Measurements from ENCODE around the gene LHFPL6. TPM values are rescaled to one million over a fixed set of nuclear protein-coding genes. Genes with fewer than 3 reads are reported as not detected.

Gene LHFPL6
- polyA plus RNA-seq, 3 donors, result 0.14 to 0.59 (median 0.46) TPM

DNA sequence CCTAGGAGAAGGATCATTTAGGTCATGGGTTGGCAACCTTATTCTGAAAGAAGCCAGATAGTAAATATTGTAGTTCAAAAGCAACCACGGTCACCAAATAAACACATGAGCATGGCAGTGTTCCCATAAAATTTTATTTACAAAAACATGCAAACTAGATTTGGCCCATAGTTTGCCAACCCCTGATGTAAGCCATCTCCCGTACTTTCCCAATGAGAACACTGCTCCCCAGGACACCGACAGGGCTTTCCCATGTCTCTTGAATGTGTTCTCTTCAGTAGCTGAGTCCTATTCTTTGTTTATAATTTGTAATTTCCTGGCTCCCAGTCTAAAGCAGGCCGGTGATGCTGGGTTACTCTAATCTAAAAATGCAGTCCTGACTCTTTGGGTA, 239.6 kb downstream of the LHFPL6 start:
- no peak for DNase-seq
- intact Hi-C loops (cut with micrococcal nuclease), result no loop called here
- Histone ChIP-seq H3K27ac (ENCODE audit: low read depth in 1 of 2, low read length in 2 of 2) (no peak overlapping the region), H3K9me3 (replicated peaks in 1 of 2; ENCODE audit: control insufficient read depth in 1 of 2, insufficient read depth in 1 of 2, low read length in 2 of 2) (no peaks in the 10 kb centered on the region), H3K9ac (ENCODE audit: insufficient read depth, low read length, poor library complexity, severe bottlenecking) (no peak overlapping the region), H2AFZ (ENCODE audit: insufficient read depth, low read depth, low read length, poor library complexity, severe bottlenecking) (no peak overlapping the region), H3K4me2 (replicated peaks; ENCODE audit: extremely low read depth, low read length, poor library complexity, severe bottlenecking) (no peak overlapping the region), H3K4me1 (ENCODE audit: control insufficient read depth in 1 of 2, insufficient read depth in 2 of 2, low read length in 2 of 2) (no peaks in the 10 kb centered on the region), H3K79me2 (ENCODE audit: insufficient read depth, low read length) (no peaks in the 10 kb centered on the region), H3K4me3 (replicated peaks in 1 of 3; ENCODE audit: low read depth in 2 of 3, low read length in 3 of 3) (no peak overlapping the region), H3K27me3 (ENCODE audit: control insufficient read depth in 2 of 2, insufficient read depth in 2 of 2, low read length in 2 of 2) (no peaks in the 10 kb centered on the region), H4K20me1 (ENCODE audit: insufficient read depth, low read length) (no peaks in the 10 kb centered on the region), H3K36me3 (replicated peaks in 1 of 2; ENCODE audit: control insufficient read depth in 1 of 2, insufficient read depth in 2 of 2, low read length in 2 of 2) (no peaks in the 10 kb centered on the region)
- 100% methylated on average over 1 of the region's 4 CpGs for WGBS (ENCODE audit: insufficient coverage)
- no peak overlapping the region for H3K4me3 Mint-ChIP-seq
- no peaks in the 10 kb centered on the region for H3K4me1 Mint-ChIP-seq
- H3K27me3 Mint-ChIP-seq (ENCODE audit: low read depth in 3 of 3), result peaks cover 0 to 2% (median 0%) of the 10 kb centered on the region in 3 donors
- H3K36me3 Mint-ChIP-seq, result no peaks in the 10 kb centered on the region
- peaks cover 0 to 6% (median 5%) of the 10 kb centered on the region in 7 donors for H3K9me3 Mint-ChIP-seq
- H3K27ac Mint-ChIP-seq, result no peak overlapping the region
- TF ChIP-seq, protein P1, sequence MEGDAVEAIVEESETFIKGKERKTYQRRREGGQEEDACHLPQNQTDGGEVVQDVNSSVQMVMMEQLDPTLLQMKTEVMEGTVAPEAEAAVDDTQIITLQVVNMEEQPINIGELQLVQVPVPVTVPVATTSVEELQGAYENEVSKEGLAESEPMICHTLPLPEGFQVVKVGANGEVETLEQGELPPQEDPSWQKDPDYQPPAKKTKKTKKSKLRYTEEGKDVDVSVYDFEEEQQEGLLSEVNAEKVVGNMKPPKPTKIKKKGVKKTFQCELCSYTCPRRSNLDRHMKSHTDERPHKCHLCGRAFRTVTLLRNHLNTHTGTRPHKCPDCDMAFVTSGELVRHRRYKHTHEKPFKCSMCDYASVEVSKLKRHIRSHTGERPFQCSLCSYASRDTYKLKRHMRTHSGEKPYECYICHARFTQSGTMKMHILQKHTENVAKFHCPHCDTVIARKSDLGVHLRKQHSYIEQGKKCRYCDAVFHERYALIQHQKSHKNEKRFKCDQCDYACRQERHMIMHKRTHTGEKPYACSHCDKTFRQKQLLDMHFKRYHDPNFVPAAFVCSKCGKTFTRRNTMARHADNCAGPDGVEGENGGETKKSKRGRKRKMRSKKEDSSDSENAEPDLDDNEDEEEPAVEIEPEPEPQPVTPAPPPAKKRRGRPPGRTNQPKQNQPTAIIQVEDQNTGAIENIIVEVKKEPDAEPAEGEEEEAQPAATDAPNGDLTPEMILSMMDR (IDR thresholded peaks at IDR 0.05), result no peak

DNA sequence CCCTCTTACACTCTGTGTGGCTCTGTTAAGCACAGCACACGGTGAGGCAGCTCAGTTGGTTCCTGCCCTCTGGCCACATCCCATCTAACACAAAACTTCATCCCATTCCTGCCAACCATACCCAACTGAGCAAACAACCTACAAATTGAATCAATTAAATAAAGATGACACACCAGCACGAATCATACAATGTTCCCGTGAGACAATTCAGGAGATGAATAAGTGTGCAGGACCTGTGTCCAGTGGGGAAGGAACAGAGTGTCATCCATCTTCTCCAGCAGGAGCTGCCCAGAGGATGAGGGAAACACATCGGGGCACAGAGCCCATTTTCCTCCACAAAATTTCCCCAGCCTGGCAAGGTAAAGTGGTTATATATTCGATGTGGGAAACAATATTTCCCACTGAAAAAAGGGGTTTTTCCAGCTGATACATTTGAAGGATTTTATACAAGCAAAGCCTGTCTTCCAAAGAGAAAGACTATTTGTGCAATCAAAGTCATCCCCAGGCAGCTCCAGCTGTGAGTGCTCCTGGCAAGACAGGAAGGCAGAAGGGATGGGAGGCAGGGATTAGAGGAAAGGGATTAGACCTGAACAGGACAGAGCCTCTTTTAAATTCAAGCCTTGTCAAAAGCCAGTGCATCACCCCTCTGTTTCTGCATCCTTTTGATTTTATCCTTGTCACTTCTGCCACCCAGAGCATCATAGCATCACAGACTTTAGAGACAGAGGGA, 240.2 kb downstream of the LHFPL6 start:
- H3K4me3 ChIP-seq (replicated peaks in 1 of 3; ENCODE audit: low read depth in 2 of 3, low read length in 3 of 3), result no peak overlapping the region
- no peaks in the 10 kb centered on the region for H4K20me1 ChIP-seq (ENCODE audit: insufficient read depth, low read length)
- 50% methylated on average over 2 of the region's 5 CpGs for WGBS (ENCODE audit: insufficient coverage)
- Mint-ChIP-seq H3K27ac (peak overlapping the region in 1 of 7 donors; percentile 52), H3K4me1 (no peaks in the 10 kb centered on the region), H3K4me3 (no peak overlapping the region), H3K36me3 (no peaks in the 10 kb centered on the region), H3K27me3 (ENCODE audit: low read depth in 3 of 3) (peaks cover 0 to 2% (median 0%) of the 10 kb centered on the region in 3 donors), H3K9me3 (peaks cover 0 to 8% (median 6%) of the 10 kb centered on the region in 7 donors)
- intact Hi-C loops (cut with micrococcal nuclease), result no loop called here
- H2AFZ ChIP-seq (ENCODE audit: insufficient read depth, low read depth, low read length, poor library complexity, severe bottlenecking), result no peak overlapping the region
- no peaks in the 10 kb centered on the region for H3K9me3 ChIP-seq (replicated peaks in 1 of 2; ENCODE audit: control insufficient read depth in 1 of 2, insufficient read depth in 1 of 2, low read length in 2 of 2)
- no peaks in the 10 kb centered on the region for H3K36me3 ChIP-seq (replicated peaks in 1 of 2; ENCODE audit: control insufficient read depth in 1 of 2, insufficient read depth in 2 of 2, low read length in 2 of 2)
- no peak overlapping the region for H3K9ac ChIP-seq (ENCODE audit: insufficient read depth, low read length, poor library complexity, severe bottlenecking)
- H3K79me2 ChIP-seq (ENCODE audit: insufficient read depth, low read length), result no peaks in the 10 kb centered on the region
- no peaks in the 10 kb centered on the region for H3K27me3 ChIP-seq (ENCODE audit: control insufficient read depth in 2 of 2, insufficient read depth in 2 of 2, low read length in 2 of 2)
- H3K27ac ChIP-seq (ENCODE audit: low read depth in 1 of 2, low read length in 2 of 2), result no peak overlapping the region
- H3K4me2 ChIP-seq (replicated peaks; ENCODE audit: extremely low read depth, low read length, poor library complexity, severe bottlenecking), result no peak overlapping the region
- DNase-seq, result no peak
- no peaks in the 10 kb centered on the region for H3K4me1 ChIP-seq (ENCODE audit: control insufficient read depth in 1 of 2, insufficient read depth in 2 of 2, low read length in 2 of 2)
- TF ChIP-seq, protein P1 (IDR thresholded peaks at IDR 0.05), result no peak

Data from CD14-positive monocyte (primary cell).